PC-9 (cell line): Measurements from ENCODE around the gene IYD.

Source experiments
- CTCF ChIP-seq: fragments of 200-600 bp; sonication (generic); conservative IDR thresholded peaks from 2 replicates; pipeline ENCODE4 v1.6.1; 2017; ENCODE audit warnings: mixed run types, antibody characterized with exemption, mild to moderate bottlenecking, moderate library complexity
- EZH2 ChIP-seq: fragments of 200-600 bp; sonication (generic); IDR thresholded peaks from 2 replicates; pipeline ENCODE4 v1.8.0; 2017; ENCODE audit warnings: antibody characterized with exemption, low read depth

GRCh38 chr6:150425508-150425907, 56.7 kb downstream of the IYD start:
- TF ChIP-seq CTCF (no peak), EZH2 (no peak)
